Activated T-helper 2 cell treated with anti-CD3 and anti-CD28 coated beads, Interferon-gamma antibody, Interleukin-2, Interleukin-4, amounts not matched to agents 10 μg/mL and 5 μg/mL and 100 μg/mL, durations not matched to agents 14 hours and 24 hours and 36 hours (primary cell): Measurements from ENCODE around the gene RB1. TPM values are rescaled to one million over a fixed set of nuclear protein-coding genes. Genes with fewer than 3 reads are reported as not detected.

ENCODE experiments used
- DNase-seq: peaks from one replicate; pipeline ENCODE4 v3.0.0; 2021; ENCODE audit warnings: low spot score
- H3K27ac Mint-ChIP-seq: one replicate; pipeline ENCODE4 v1.8.0; 2021; ENCODE audit warnings: mixed read lengths
- H3K27me3 Mint-ChIP-seq: one replicate; pipeline ENCODE4 v1.8.0; 2021; ENCODE audit warnings: low read depth, mixed read lengths
- H3K36me3 Mint-ChIP-seq: one replicate; pipeline ENCODE4 v1.8.0; 2021; ENCODE audit warnings: low read depth, mixed read lengths
- H3K4me1 Mint-ChIP-seq: one replicate; pipeline ENCODE4 v1.8.0; 2021; ENCODE audit warnings: low read depth, mixed read lengths
- H3K4me3 Mint-ChIP-seq: one replicate; pipeline ENCODE4 v1.8.0; 2021; ENCODE audit warnings: low read depth, mild to moderate bottlenecking, moderate library complexity, mixed read lengths
- H3K9me3 Mint-ChIP-seq: one replicate; pipeline ENCODE4 v1.8.0; 2021; ENCODE audit warnings: mixed read lengths
- intact Hi-C: fragments of 100-400 bp; cut with micrococcal nuclease; formaldehyde crosslinking; loops from one replicate; pipeline ENCODE4 v1.15.1; 2023
- total RNA-seq: library from RNA; stranded (reverse); gene quantifications from 2 replicates; pipeline ENCODE4 v1.2.3, GENCODE V29; 2022

RB1 gene
- 27.1 and 28.0 TPM in 2 replicates for total RNA-seq

- DNase-seq = peak; percentile 89
- peaks cover 38% of the 10 kb centered on the region for H3K36me3 Mint-ChIP-seq
- peak within 1 kb of the TSS; percentile 97 for H3K27ac Mint-ChIP-seq
- H3K4me1 Mint-ChIP-seq = peaks cover 27% of the 10 kb centered on the region
- H3K4me3 Mint-ChIP-seq = peak within 1 kb of the TSS; percentile 99
- no peaks in the 10 kb centered on the region for H3K27me3 Mint-ChIP-seq
- intact Hi-C loops = loop anchor here (1.0 to 5.0 kb wide), 5 partner anchors 69 to 266 kb away; partner anchors contain the start of gene NUDT15
- H3K9me3 Mint-ChIP-seq = no peaks in the 10 kb centered on the region
Observed at GRCh38 chr13:48303359-48304142, at the start of gene RB1. Gene RB1 (plus strand): TSS chr13:48303751. CDS start chr13:48303913, 162 bp downstream.

GRCh38 chr13:48253849-48254248, 49.7 kb upstream of the RB1 start:
- peaks cover 4% of the 10 kb centered on the region for H3K4me1 Mint-ChIP-seq
- H3K27me3 Mint-ChIP-seq = no peaks in the 10 kb centered on the region
- no peak overlapping the region for H3K4me3 Mint-ChIP-seq
- H3K27ac Mint-ChIP-seq = no peak overlapping the region
- intact Hi-C loops = no loop called here
- DNase-seq = no peak
- no peaks in the 10 kb centered on the region for H3K9me3 Mint-ChIP-seq
- H3K36me3 Mint-ChIP-seq = peaks cover 42% of the 10 kb centered on the region

DNA sequence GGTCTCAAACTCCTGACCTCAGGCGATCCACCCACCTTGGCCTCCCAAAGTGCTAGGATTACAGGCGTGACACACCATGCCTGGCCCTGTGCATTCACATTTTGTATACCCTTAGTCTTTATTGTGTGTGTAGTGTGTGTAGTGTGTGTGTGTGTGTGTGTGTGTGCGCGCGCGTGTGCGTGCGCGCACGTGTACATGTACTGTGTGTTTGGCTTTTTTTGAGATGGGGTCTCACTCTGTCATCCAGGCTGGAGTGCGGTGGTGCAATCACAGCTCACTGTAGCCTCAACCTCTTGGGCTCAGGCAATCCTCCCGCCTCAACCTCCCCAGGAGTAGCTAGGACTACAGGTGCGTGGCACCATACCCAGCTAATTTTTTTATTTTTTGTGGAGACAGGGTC, 48.5 kb upstream of the RB1 start:
- Mint-ChIP-seq H3K36me3 (peaks cover 53% of the 10 kb centered on the region), H3K27me3 (no peaks in the 10 kb centered on the region), H3K9me3 (no peaks in the 10 kb centered on the region), H3K4me1 (no peaks in the 10 kb centered on the region), H3K27ac (no peak overlapping the region), H3K4me3 (no peak overlapping the region)
- DNase-seq = no peak
- intact Hi-C loops = no loop called here

GRCh38 chr13:48255954-48256353, 47.6 kb upstream of the RB1 start:
- H3K4me1 Mint-ChIP-seq = no peaks in the 10 kb centered on the region
- H3K9me3 Mint-ChIP-seq = no peaks in the 10 kb centered on the region
- DNase-seq = no peak
- intact Hi-C loops = no loop called here
- peaks cover 60% of the 10 kb centered on the region for H3K36me3 Mint-ChIP-seq
- H3K4me3 Mint-ChIP-seq = no peak overlapping the region
- no peaks in the 10 kb centered on the region for H3K27me3 Mint-ChIP-seq
- no peak overlapping the region for H3K27ac Mint-ChIP-seq

DNA sequence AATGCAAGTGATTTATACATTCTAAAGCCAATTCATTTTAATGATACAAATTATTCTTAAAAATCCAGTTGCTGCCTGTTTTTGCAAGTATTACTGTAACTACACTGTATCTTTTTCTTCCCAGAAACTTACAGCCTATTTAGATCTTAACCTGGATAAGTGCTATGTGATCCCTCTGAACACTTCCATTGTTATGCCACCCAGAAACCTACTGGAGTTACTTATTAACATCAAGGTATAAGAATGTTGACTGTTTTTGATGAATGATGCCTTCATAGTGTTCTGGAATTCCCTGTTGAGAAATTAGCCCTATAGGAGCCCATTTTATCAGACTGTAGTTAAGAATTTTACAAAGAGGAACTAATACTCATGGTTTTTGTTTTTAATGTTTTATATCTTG, 45.5 kb upstream of the RB1 start:
- intact Hi-C loops = no loop called here
- no peaks in the 10 kb centered on the region for H3K9me3 Mint-ChIP-seq
- peaks cover 74% of the 10 kb centered on the region for H3K36me3 Mint-ChIP-seq
- H3K4me1 Mint-ChIP-seq = no peaks in the 10 kb centered on the region
- no peak overlapping the region for H3K27ac Mint-ChIP-seq
- H3K4me3 Mint-ChIP-seq = no peak overlapping the region
- H3K27me3 Mint-ChIP-seq = no peaks in the 10 kb centered on the region
- no peak for DNase-seq

GRCh38 chr13:48258430-48258829, 45.1 kb upstream of the RB1 start:
- intact Hi-C loops = no loop called here
- Mint-ChIP-seq H3K4me3 (no peak overlapping the region), H3K36me3 (peaks cover 78% of the 10 kb centered on the region), H3K4me1 (no peaks in the 10 kb centered on the region), H3K27ac (no peak overlapping the region), H3K27me3 (no peaks in the 10 kb centered on the region), H3K9me3 (no peaks in the 10 kb centered on the region)
- no peak for DNase-seq

GRCh38 chr13:48260970-48261369, 42.6 kb upstream of the RB1 start:
- intact Hi-C loops = no loop called here
- Mint-ChIP-seq H3K36me3 (peaks cover 73% of the 10 kb centered on the region), H3K4me1 (peaks cover 7% of the 10 kb centered on the region), H3K27ac (no peak overlapping the region), H3K9me3 (no peaks in the 10 kb centered on the region), H3K4me3 (no peak overlapping the region), H3K27me3 (no peaks in the 10 kb centered on the region)
- DNase-seq = no peak

- H3K27ac Mint-ChIP-seq = no peak overlapping the region
- no peak overlapping the region for H3K4me3 Mint-ChIP-seq
- DNase-seq = no peak
- intact Hi-C loops = no loop called here
- peaks cover 10% of the 10 kb centered on the region for H3K4me1 Mint-ChIP-seq
- H3K9me3 Mint-ChIP-seq = no peaks in the 10 kb centered on the region
- no peaks in the 10 kb centered on the region for H3K27me3 Mint-ChIP-seq
- H3K36me3 Mint-ChIP-seq = peaks cover 61% of the 10 kb centered on the region
Observed at GRCh38 chr13:48263196-48263595, 40.4 kb upstream of the RB1 start.

- H3K4me3 Mint-ChIP-seq = no peak overlapping the region
- no peak for DNase-seq
- H3K4me1 Mint-ChIP-seq = peaks cover 10% of the 10 kb centered on the region
- H3K36me3 Mint-ChIP-seq = peaks cover 56% of the 10 kb centered on the region
- H3K27ac Mint-ChIP-seq = no peak overlapping the region
- intact Hi-C loops = no loop called here
- H3K27me3 Mint-ChIP-seq = no peaks in the 10 kb centered on the region
- no peaks in the 10 kb centered on the region for H3K9me3 Mint-ChIP-seq
Observed at GRCh38 chr13:48264058-48264457, 39.5 kb upstream of the RB1 start.

DNA sequence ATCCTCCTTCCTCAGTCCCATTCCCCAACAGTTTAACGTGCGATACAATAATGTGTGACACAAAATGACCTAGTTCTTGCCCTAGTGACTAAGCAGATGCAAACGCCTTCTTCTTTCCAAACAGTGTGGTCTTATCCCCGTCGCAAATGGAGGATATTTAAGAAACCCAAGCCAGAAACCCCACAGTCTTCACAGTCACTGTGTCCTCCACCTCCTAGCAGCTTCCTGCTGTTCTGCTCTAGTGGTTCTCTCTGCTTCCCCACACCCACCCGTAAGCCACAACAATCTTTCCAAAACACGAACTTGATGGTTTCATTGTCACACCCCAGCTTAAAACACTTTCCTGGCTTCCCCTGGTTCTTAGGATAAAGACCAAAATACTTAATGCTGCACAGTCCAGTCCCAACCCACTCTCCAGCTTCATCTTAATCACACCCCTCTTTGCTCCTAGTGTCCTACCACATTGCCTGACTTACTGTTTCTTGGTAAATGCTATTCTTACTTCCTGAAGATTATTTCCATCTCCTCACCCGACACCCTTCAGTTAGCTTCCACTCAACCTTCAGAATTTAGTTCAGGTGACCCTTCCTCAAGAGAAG, 38.2 kb upstream of the RB1 start:
- H3K27me3 Mint-ChIP-seq = no peaks in the 10 kb centered on the region
- H3K27ac Mint-ChIP-seq = no peak overlapping the region
- H3K4me1 Mint-ChIP-seq = peaks cover 10% of the 10 kb centered on the region
- intact Hi-C loops = no loop called here
- H3K36me3 Mint-ChIP-seq = peaks cover 48% of the 10 kb centered on the region
- H3K4me3 Mint-ChIP-seq = no peak overlapping the region
- H3K9me3 Mint-ChIP-seq = no peaks in the 10 kb centered on the region
- DNase-seq = no peak

DNA sequence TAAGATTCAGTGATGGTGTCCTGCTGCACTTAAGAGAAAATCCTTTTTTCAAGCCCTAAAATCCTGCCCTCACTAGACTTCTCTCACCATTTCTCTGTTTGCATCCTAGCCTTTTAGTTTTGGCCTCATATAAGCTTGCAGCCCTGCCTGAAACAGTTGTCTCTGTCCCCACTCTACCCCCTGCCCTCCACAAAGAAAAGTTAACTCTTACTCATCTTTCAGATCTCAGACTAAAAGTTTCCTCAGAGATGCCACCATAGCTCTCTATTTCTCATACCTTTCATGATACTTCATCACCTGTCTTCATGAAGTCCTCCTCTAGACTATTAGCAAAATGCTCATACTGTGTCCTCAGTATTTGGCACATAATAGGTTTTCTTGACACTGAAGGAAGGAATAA, 37.4 kb upstream of the RB1 start:
- intact Hi-C loops = no loop called here
- no peaks in the 10 kb centered on the region for H3K9me3 Mint-ChIP-seq
- H3K4me3 Mint-ChIP-seq = no peak overlapping the region
- no peaks in the 10 kb centered on the region for H3K27me3 Mint-ChIP-seq
- H3K27ac Mint-ChIP-seq = no peak overlapping the region
- DNase-seq = no peak
- H3K4me1 Mint-ChIP-seq = peaks cover 10% of the 10 kb centered on the region
- H3K36me3 Mint-ChIP-seq = peaks cover 42% of the 10 kb centered on the region

- no peaks in the 10 kb centered on the region for H3K9me3 Mint-ChIP-seq
- peaks cover 40% of the 10 kb centered on the region for H3K36me3 Mint-ChIP-seq
- H3K4me3 Mint-ChIP-seq = no peak overlapping the region
- intact Hi-C loops = no loop called here
- H3K27me3 Mint-ChIP-seq = no peaks in the 10 kb centered on the region
- H3K27ac Mint-ChIP-seq = no peak overlapping the region
- DNase-seq = no peak
- peaks cover 10% of the 10 kb centered on the region for H3K4me1 Mint-ChIP-seq
Observed at GRCh38 chr13:48266701-48267639, 36.6 kb upstream of the RB1 start.
